Measurements from ENCODE around the gene CACFD1. TPM values are rescaled to one million over a fixed set of nuclear protein-coding genes. Genes with fewer than 3 reads are reported as not detected.

CACFD1 gene
- total RNA-seq, 1 experiment from 2014 or later, result 10.6 TPM

DNA sequence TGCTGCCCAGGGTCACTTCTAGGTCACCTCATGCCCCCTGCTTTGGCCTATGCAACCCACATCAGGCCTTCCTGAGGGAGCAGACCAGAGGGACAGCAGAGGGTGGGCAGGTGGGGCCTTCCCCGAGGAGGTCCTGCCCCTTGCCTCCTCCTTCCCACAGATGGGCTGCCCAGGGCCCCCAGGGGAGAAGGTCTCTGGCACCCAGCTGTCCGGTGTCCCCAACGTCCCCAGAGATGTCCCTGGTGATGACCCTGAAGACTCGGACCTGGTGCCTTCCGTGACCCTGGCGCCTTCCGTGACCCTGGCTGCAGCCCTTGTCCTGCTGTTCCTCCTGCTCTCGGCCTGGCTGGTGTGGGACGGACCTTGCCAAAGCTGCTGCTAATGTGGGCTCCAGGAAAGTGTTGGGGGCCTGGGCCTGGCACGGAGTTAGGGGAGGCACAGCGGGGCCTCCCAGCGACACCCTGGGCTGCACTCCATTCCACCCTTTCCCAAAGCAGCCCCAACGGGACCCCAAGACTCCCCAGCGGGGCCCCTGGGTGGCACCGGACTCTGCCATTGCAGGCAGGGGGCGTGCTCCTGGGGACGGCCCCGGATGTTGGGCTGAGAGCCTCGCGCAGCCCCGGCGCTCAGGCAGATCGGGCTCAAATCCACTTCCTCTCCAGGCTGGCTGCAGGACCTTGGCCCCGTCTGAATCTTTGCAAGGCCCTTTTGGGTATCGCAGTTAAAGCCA lies 25.9 kb downstream of the CACFD1 start:
- peaks cover 4% of the 10 kb centered on the region for H3K4me1 ChIP-seq (ENCODE audit: insufficient read depth, low read length, poor library complexity, severe bottlenecking)
- intact Hi-C loops (cut with micrococcal nuclease; ENCODE audit: unreplicated experiment), result loop anchor here (1.0 to 2.0 kb wide), 4 partner anchors 79 to 463 kb away; no protein-coding TSS in a partner anchor
- H3K9me3 ChIP-seq (ENCODE audit: low read depth, low read length, poor library complexity, severe bottlenecking), result no peaks in the 10 kb centered on the region
- ChIA-PET POLR2A (ENCODE audit: low non-redundant PET) (interaction anchor here (0.6 kb wide), 2 partner anchors 125 to 136 kb away, joined by 3 read pairs; no protein-coding TSS in a partner anchor), CTCF (interaction anchor here (2.2 kb wide), 1 partner anchor 299 kb away, joined by 17 read pairs; no protein-coding TSS in a partner anchor)
- TF ChIP-seq, protein P1, sequence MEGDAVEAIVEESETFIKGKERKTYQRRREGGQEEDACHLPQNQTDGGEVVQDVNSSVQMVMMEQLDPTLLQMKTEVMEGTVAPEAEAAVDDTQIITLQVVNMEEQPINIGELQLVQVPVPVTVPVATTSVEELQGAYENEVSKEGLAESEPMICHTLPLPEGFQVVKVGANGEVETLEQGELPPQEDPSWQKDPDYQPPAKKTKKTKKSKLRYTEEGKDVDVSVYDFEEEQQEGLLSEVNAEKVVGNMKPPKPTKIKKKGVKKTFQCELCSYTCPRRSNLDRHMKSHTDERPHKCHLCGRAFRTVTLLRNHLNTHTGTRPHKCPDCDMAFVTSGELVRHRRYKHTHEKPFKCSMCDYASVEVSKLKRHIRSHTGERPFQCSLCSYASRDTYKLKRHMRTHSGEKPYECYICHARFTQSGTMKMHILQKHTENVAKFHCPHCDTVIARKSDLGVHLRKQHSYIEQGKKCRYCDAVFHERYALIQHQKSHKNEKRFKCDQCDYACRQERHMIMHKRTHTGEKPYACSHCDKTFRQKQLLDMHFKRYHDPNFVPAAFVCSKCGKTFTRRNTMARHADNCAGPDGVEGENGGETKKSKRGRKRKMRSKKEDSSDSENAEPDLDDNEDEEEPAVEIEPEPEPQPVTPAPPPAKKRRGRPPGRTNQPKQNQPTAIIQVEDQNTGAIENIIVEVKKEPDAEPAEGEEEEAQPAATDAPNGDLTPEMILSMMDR (conservative IDR thresholded peaks at IDR 0.05; ENCODE audit: low read depth, low read length), result no peak
- TF ChIP-seq EZH2 (IDR thresholded peaks at IDR 0.05; ENCODE audit: borderline replicate concordance, low read depth, low read length, poor library complexity, severe bottlenecking), result no peak
- no peak overlapping the region for H3K4me3 ChIP-seq (ENCODE audit: low read depth, low read length, poor library complexity, severe bottlenecking)
- no peak overlapping the region for H3K27ac ChIP-seq (ENCODE audit: low read depth, low read length, poor library complexity, severe bottlenecking)
- no peaks in the 10 kb centered on the region for H3K27me3 ChIP-seq (replicated peaks; ENCODE audit: insufficient read depth, low read depth, low read length, poor library complexity)
- DNase-seq (ENCODE audit: low spot score), result no peak
- BruUV-seq (replicated peaks), result no TSS peak
- H3K36me3 ChIP-seq (ENCODE audit: insufficient read depth, low read length, poor library complexity, severe bottlenecking), result no peaks in the 10 kb centered on the region

DNA sequence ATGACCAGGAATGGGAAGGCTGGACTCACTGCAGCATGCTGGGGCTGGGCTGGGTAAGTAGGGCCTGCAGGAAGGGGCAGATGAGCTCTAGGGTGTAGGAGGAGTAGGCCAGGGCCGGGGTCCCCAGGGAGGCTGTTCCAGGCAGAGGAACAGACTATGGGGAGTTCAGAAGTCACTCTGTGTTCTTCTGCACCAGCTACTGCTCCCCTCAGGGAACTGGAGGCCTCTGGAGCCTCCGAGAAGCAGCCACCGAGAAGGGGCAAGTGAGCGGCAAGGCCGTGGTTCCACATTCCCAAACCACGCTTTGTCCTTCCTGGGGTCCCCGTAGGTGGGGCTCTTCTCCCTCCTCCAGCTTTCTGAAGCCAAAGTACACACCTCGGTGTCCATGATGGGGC lies 27.6 kb downstream of the CACFD1 start:
- H3K27me3 ChIP-seq (replicated peaks; ENCODE audit: insufficient read depth, low read depth, low read length, poor library complexity), result no peaks in the 10 kb centered on the region
- no TSS peak for BruUV-seq (replicated peaks)
- intact Hi-C loops (cut with micrococcal nuclease; ENCODE audit: unreplicated experiment), result loop anchor here (2.0 kb wide), 1 partner anchor 81 kb away; no protein-coding TSS in a partner anchor
- ChIA-PET CTCF (interaction anchor here (0.5 kb wide), 2 partner anchors 16 to 302 kb away, joined by 4 to 7 read pairs; no protein-coding TSS in a partner anchor), POLR2A (ENCODE audit: low non-redundant PET) (no interaction called here)
- TF ChIP-seq, protein P1 (conservative IDR thresholded peaks at IDR 0.05; ENCODE audit: low read depth, low read length), result no peak
- TF ChIP-seq EZH2 (IDR thresholded peaks at IDR 0.05; ENCODE audit: borderline replicate concordance, low read depth, low read length, poor library complexity, severe bottlenecking), result no peak
- H3K27ac ChIP-seq (ENCODE audit: low read depth, low read length, poor library complexity, severe bottlenecking), result no peak overlapping the region
- H3K9me3 ChIP-seq (ENCODE audit: low read depth, low read length, poor library complexity, severe bottlenecking), result no peaks in the 10 kb centered on the region
- no peak for DNase-seq (ENCODE audit: low spot score)
- no peaks in the 10 kb centered on the region for H3K36me3 ChIP-seq (ENCODE audit: insufficient read depth, low read length, poor library complexity, severe bottlenecking)
- H3K4me1 ChIP-seq (ENCODE audit: insufficient read depth, low read length, poor library complexity, severe bottlenecking), result peaks cover 4% of the 10 kb centered on the region
- H3K4me3 ChIP-seq (ENCODE audit: low read depth, low read length, poor library complexity, severe bottlenecking), result no peak overlapping the region

DNA sequence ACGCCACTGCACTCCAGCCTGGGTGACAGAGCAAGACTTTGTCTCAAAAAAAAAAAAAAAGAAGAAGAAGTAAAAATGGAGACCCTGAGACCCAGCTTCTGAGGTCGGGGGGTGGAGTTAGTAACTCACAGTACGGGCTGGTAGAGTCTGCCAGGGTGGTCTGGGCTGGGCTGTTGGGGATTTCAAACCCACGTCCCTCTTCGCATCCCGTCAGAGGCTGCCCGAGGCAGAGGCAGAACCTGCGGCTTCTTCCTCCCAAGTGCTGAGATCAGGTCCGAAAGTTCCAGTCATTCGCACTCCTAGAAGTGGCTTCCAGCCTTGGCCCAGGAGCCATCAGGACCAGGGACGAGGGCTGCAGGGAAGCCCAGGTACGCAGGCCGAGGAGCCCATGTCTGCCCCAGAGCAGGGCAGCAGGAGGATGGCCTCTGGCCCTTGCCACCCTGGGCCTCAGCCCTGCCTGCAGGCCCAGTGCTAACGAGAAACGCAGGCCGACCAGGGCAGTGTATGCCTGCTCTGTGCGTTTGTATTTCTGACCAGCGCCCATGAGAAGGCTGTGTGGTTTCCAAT lies 29.0 kb downstream of the CACFD1 start:
- H3K4me3 ChIP-seq (ENCODE audit: low read depth, low read length, poor library complexity, severe bottlenecking), result no peak overlapping the region
- H3K36me3 ChIP-seq (ENCODE audit: insufficient read depth, low read length, poor library complexity, severe bottlenecking), result no peaks in the 10 kb centered on the region
- intact Hi-C loops (cut with micrococcal nuclease; ENCODE audit: unreplicated experiment), result no loop called here
- TF ChIP-seq, protein P1 (conservative IDR thresholded peaks at IDR 0.05; ENCODE audit: low read depth, low read length), result no peak
- no peak for TF ChIP-seq EZH2 (IDR thresholded peaks at IDR 0.05; ENCODE audit: borderline replicate concordance, low read depth, low read length, poor library complexity, severe bottlenecking)
- H3K9me3 ChIP-seq (ENCODE audit: low read depth, low read length, poor library complexity, severe bottlenecking), result no peaks in the 10 kb centered on the region
- no peaks in the 10 kb centered on the region for H3K27me3 ChIP-seq (replicated peaks; ENCODE audit: insufficient read depth, low read depth, low read length, poor library complexity)
- peaks cover 4% of the 10 kb centered on the region for H3K4me1 ChIP-seq (ENCODE audit: insufficient read depth, low read length, poor library complexity, severe bottlenecking)
- DNase-seq (ENCODE audit: low spot score), result no peak
- ChIA-PET CTCF (no interaction called here), POLR2A (ENCODE audit: low non-redundant PET) (no interaction called here)
- no peak overlapping the region for H3K27ac ChIP-seq (ENCODE audit: low read depth, low read length, poor library complexity, severe bottlenecking)
- no TSS peak for BruUV-seq (replicated peaks)
